ENCODE results near the gene DDN.

Gene DDN

DNA sequence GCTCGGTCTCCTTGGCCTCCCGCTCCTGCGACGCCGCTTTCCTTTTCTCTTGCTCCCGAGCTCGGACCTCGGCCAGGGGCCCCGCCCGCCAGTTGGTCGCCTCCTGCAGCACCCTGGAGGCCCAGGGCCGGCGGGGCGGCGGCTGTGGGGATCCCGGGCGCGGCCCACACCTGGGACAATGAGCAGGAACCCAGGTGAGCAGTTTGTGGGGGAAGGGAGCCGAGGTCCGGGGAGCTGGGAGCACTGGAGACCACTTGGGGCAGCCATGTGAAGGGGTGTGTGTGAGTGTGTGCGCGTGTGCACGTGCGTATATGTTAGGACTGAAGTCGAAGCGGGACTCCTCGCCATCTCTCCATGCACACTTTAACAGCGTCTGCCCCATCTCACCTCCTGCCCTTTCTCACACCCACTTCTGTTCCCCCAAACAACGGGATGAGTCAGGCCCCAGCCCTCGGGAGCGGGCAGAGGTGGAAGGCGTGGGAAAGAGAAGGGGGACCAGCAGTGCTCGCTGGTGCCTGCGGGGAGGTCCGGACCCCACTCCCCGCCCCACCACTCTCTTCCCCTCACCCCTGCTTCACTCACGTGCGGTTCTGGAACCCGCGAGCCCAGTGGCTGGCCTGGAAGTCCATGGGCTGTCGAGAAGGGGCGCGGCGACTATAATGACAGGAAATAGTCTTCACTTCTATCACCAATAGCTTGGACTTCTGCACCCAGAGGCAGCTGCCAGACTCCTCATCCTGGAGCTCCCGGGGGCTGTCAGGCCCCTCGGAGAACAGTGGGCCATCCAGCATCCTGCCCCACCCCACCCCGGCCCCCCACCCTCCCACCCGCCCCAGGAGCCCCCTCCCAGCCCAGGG lies 450 bp downstream of the DDN start:
- no peak for DNase-seq (ENCODE audit: low read depth)
- H3K4me3 ChIP-seq (ENCODE audit: low read depth, low read length): peak overlapping the region; percentile 29
- TF ChIP-seq, protein P1, sequence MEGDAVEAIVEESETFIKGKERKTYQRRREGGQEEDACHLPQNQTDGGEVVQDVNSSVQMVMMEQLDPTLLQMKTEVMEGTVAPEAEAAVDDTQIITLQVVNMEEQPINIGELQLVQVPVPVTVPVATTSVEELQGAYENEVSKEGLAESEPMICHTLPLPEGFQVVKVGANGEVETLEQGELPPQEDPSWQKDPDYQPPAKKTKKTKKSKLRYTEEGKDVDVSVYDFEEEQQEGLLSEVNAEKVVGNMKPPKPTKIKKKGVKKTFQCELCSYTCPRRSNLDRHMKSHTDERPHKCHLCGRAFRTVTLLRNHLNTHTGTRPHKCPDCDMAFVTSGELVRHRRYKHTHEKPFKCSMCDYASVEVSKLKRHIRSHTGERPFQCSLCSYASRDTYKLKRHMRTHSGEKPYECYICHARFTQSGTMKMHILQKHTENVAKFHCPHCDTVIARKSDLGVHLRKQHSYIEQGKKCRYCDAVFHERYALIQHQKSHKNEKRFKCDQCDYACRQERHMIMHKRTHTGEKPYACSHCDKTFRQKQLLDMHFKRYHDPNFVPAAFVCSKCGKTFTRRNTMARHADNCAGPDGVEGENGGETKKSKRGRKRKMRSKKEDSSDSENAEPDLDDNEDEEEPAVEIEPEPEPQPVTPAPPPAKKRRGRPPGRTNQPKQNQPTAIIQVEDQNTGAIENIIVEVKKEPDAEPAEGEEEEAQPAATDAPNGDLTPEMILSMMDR (IDR thresholded peaks at IDR 0.05; ENCODE audit: low read depth, low read length, missing control alignments): no peak
- in situ Hi-C loops (cut with HindIII; ENCODE audit: low sequenced_read_pairs): no loop called here

DNA sequence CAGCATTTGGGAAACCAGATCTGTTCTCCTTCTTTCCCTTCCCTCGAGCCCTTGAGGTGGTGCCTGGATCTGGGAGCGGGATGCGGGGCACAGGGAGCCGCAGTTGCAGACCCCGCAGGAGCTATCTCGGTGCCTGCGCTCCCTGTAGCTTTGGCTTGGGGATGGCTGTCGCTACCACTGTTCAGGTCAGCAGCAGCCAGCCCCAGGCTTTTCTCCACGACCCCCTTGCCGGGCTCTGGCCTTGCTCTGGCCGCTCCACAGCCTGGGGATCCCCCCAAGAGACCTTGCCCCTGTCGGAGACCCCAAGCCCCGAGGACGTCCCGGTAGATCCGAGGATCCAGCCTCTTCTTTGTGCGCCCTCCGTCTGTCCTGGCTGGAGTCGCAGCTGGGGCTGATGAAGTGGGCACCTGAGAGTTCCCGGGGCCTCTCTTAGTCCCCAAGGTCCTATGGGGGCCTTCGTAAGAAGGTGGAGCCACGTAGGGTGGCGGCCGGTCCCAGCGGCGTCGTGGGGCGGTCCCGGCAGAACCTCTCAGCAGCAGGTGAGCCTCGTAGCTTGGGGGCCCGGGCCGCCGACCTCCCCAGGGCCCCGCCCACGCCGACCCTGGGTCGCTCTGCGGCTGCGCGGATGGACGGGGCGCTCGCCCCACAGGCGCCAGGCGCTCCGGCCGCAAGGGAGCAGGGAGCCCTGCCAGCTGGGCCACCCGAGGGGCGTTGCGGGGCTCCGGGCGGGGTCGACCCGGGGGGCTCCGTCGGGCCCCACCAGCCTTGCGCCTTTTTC lies 1.3 kb downstream of the DDN start:
- TF ChIP-seq, protein P1 (IDR thresholded peaks at IDR 0.05; ENCODE audit: low read depth, low read length, missing control alignments): no peak
- H3K4me3 ChIP-seq (ENCODE audit: low read depth, low read length): peak overlapping the region; percentile 29
- DNase-seq (ENCODE audit: low read depth): no peak
- in situ Hi-C loops (cut with HindIII; ENCODE audit: low sequenced_read_pairs): no loop called here

GRCh38 chr12:48996794-48997718 lies 2.1 kb downstream of the DDN start:
- in situ Hi-C loops (cut with HindIII; ENCODE audit: low sequenced_read_pairs): no loop called here
- H3K4me3 ChIP-seq (ENCODE audit: low read depth, low read length): peak overlapping the region; percentile 34
- DNase-seq (ENCODE audit: low read depth): peak; percentile 35
- TF ChIP-seq, protein P1 (IDR thresholded peaks at IDR 0.05; ENCODE audit: low read depth, low read length, missing control alignments): peak; percentile 95

DNA sequence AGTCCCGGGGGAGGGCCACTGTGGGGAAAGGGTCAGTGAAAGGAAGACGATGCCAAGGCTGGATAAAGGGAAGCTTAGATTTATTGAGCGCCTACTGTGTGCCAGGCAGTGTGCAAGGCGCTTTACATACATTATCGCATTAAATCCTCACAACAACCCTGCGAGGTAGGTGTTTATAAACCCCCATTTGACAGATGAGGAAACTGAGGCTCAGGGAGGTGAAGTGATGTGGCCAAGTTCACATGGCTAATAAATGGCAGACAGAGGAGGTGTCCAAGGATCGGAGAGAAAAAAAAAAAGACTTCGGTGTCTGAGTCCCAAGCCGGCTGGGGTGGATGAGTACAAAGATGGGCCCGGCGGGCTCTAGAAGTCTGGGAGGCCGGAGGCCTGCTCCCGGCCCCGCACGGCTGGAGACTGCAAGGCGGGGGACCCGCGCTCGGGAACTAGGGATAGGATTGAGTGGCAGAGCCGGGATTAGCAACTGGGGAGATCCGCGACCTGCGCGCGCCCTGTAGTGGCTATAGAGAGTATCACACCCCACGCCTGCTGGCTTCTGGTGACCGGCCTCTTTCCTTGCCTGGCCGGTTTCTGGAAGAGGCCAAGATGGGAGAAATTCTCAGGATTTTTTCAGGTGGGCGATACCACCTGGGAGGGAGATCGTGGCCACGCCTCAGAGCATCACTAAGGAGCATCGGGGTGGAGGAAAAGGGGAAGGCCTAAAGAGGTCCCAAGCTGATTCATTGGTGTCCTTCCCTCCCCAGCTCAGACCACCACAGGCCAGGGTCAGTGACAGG lies 3.9 kb downstream of the DDN start:
- TF ChIP-seq, protein P1 (IDR thresholded peaks at IDR 0.05; ENCODE audit: low read depth, low read length, missing control alignments): peak; percentile 84
- no peak overlapping the region for H3K4me3 ChIP-seq (ENCODE audit: low read depth, low read length)
- peak; percentile 46 for DNase-seq (ENCODE audit: low read depth)
- in situ Hi-C loops (cut with HindIII; ENCODE audit: low sequenced_read_pairs): no loop called here

DNA sequence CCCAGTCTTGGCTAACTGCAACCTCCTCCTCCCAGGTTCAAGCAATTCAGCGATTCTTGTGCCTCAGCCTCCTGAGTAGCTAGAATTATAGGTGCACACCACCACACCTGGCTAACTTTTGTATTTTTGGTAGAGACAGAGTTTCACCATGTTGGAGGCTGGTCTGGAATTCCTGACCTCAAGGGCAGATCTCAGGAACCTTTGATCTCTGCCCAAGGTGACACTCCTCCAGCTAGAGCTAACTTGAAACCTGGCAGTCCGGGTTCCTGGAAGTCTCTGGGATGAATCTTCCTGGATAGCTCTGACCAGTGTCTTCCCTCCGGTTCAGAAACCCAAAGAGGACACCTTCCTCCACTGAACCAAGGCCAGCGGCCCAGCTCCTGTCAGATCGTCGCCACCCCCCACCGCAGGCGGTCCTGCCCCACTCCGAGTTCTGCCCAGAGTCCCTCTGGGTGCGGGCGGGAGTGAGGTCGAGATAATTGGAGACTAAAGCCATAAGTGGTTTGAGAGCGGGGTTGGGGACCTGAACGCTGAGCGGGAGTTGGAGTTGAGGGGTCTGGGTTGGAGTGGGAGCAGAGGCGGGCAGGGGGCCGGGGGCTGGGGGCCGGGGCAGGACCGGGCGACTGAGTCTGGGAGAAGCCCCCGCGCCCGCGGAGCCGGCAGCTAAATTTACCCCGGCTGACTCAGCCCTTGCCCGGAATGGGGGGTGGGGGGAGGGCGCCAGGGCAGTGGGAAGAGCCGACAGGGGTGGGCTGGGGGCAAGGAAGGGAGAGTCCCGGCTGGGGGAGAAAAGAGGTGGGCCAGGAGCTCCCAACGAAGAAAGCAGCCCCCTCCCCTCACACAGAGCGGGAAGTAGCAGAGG lies 4.7 kb downstream of the DDN start:
- in situ Hi-C loops (cut with HindIII; ENCODE audit: low sequenced_read_pairs): no loop called here

More for the DNA sequence above, 4.7 kb downstream of the DDN start:
- H3K4me3 ChIP-seq (ENCODE audit: low read depth, low read length): no peak overlapping the region
- TF ChIP-seq, protein P1 (IDR thresholded peaks at IDR 0.05; ENCODE audit: low read depth, low read length, missing control alignments): no peak
- no peak for DNase-seq (ENCODE audit: low read depth)
